Nephron (organoid): Measurements from ENCODE around the gene ZNF232.
A peak's percentile ranks its signal among the peaks of the same experiment; 100 is the strongest.

Experiments
- H3K27ac Mint-ChIP-seq, 3 experiments: 2 replicates each; pipeline ENCODE4 v1.8.0; 2020; ENCODE audit warnings: mixed read lengths in 3 of 3, mild to moderate bottlenecking in 2 of 3, moderate library complexity in 1 of 3
- H3K27me3 Mint-ChIP-seq: 2 replicates; pipeline ENCODE4 v1.8.0; 2021; ENCODE audit warnings: low read depth, mild to moderate bottlenecking, moderate library complexity, mixed read lengths
- H3K36me3 Mint-ChIP-seq: 2 replicates; pipeline ENCODE4 v1.8.0; 2020; ENCODE audit warnings: low read depth, mixed read lengths
- H3K4me1 Mint-ChIP-seq: 2 replicates; pipeline ENCODE4 v1.8.0; 2020; ENCODE audit warnings: mixed read lengths
- H3K4me3 Mint-ChIP-seq, 3 experiments: 2 replicates each; pipeline ENCODE4 v1.8.0; 2020; ENCODE audit warnings: mild to moderate bottlenecking in 3 of 3, mixed read lengths in 3 of 3, moderate library complexity in 2 of 3
- H3K9me3 Mint-ChIP-seq: 2 replicates; pipeline ENCODE4 v1.8.0; 2020; ENCODE audit warnings: mixed read lengths
- CTCF ChIP-seq, 3 experiments: fragments of 200-600 bp; sonication (generic); IDR thresholded peaks; one replicate each; pipeline ENCODE4 v1.5.0; 2021; ENCODE audit warnings: antibody characterized with exemption in 3 of 3; ENCODE audit not compliant: unreplicated experiment in 3 of 3

ZNF232 gene

DNA sequence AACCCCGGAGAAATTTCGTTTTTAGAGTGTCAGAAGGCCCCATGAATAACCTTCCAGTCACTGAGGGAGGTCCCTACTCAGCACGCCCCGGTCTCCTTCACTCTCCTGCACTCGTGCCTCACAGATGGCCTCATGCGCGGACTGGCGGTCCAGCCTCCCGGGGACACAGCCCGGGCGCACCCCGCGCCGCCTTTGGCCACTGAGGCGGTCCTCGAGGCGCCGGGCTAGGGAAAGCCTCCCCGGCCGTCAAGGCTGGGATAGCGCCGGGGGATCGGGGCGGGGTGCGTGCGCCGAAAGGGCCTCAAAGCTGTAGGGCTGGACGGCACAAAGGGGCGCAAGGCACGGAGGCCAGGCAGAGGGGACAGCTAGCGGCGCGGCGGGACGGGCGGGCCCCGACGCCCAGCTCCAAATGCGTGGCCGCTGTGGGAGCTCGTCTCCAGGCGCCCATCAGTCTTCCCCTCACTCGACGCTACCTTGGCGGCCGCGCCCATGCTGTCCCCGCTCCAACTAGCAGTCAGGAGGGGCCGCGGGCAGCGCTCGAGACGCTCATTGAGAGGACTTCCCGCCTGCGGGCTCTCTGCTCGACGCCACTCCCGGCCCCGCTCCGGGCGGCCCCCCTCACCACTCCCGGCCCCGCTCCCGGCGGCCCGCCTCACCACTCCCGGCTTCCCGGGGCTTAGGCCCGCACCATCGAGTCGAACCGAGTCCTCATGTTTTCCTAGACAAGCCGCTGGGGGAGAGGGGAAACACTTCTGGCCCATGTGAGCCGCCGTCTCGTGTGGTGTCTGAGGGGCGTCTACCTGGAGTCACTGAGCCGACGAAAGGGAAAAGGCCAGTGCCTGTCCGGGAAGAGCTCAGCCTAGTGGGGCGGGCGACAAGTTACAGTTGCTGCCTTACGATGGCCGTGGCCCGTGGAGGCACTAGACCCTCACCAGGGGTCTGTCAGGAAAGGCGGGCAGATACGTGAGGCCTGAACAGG, 4.3 kb upstream of the ZNF232 start, which contains the start of gene USP6:
Gene USP6, plus strand, starts transcription at position 360 of the 979 bp plus-strand sequence. CDS start 14,336 bp downstream, outside the sequence.
- no peaks in the 10 kb centered on the region for H3K9me3 Mint-ChIP-seq
- H3K4me1 Mint-ChIP-seq, result peaks cover 18% of the 10 kb centered on the region
- H3K4me3 Mint-ChIP-seq, result no peak within 1 kb of the TSS
- H3K36me3 Mint-ChIP-seq, result peaks cover 2% of the 10 kb centered on the region
- no peak for TF ChIP-seq CTCF (IDR thresholded peaks at IDR 0.05; ENCODE audit: unreplicated experiment in 3 of 3)
- H3K27ac Mint-ChIP-seq, result no peak within 1 kb of the TSS
- H3K27me3 Mint-ChIP-seq, result peaks cover 10% of the 10 kb centered on the region

- TF ChIP-seq CTCF (IDR thresholded peaks at IDR 0.05; ENCODE audit: unreplicated experiment in 3 of 3), result no peak
- no peaks in the 10 kb centered on the region for H3K27me3 Mint-ChIP-seq
- peak overlapping the region; percentile 46 to 91 (median 79) for H3K27ac Mint-ChIP-seq
- peaks cover 52% of the 10 kb centered on the region for H3K36me3 Mint-ChIP-seq
- H3K4me1 Mint-ChIP-seq, result peaks cover 16% of the 10 kb centered on the region
- H3K9me3 Mint-ChIP-seq, result peaks cover 2% of the 10 kb centered on the region
- peak overlapping the region; percentile 86 to 94 (median 91) for H3K4me3 Mint-ChIP-seq
These were observed 862 bp downstream of the ZNF232 start for GRCh38 chr17:5110816-5111215.

DNA sequence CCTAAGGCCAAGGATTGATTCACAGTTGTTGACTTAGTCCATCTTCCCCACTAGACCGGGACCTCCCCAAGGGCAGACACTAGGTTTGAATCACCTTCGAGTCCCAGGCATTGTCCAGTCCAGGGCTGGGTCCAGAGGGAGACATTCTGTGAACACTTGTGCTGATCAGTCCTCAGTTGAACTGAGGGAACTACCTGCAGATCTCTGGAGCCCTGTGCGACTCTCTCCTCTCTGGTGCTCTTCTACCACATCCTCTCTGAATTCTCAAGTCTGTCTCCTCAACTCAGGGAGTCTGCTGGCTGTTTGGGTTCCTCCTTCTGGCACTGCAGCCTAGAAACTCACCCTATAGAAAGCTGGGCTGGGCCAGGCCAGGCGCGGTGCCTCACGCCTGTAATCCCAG, 10.8 kb downstream of the ZNF232 start:
- no peak for TF ChIP-seq CTCF (IDR thresholded peaks at IDR 0.05; ENCODE audit: unreplicated experiment in 3 of 3)

DNA sequence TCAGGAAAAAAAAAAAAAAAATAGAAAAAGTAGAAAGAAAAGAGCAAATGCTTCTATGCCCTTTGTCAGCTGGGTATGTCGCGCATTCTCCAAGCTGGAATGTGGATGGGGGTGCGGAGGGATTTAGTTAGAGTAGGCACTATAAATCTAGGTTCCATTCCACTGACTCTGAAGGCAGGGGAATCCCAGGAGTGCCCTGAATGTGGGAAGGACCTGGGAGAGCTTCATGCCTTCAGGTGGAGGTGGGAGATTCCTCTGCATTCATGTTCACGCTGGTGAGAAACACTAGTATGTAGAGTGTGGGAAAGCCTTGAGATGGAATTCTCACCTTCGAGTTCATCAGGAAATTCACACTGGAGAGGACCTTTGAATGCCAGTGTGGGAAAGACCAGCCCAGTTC, 12.4 kb downstream of the ZNF232 start:
- Mint-ChIP-seq H3K27me3 (peaks cover 6% of the 10 kb centered on the region), H3K27ac (no peak overlapping the region), H3K36me3 (peaks cover 23% of the 10 kb centered on the region), H3K4me1 (no peaks in the 10 kb centered on the region), H3K9me3 (peaks cover 19% of the 10 kb centered on the region), H3K4me3 (peak overlapping the region in 1 of 3 experiments; percentile 54)
- TF ChIP-seq CTCF (IDR thresholded peaks at IDR 0.05; ENCODE audit: unreplicated experiment in 3 of 3), result no peak

More for the DNA sequence above, 10.8 kb downstream of the ZNF232 start:
- Mint-ChIP-seq H3K4me3 (peak overlapping the region in 2 of 3 experiments; percentile 28 to 58), H3K9me3 (peaks cover 17% of the 10 kb centered on the region), H3K36me3 (peaks cover 32% of the 10 kb centered on the region), H3K4me1 (no peaks in the 10 kb centered on the region), H3K27me3 (peaks cover 6% of the 10 kb centered on the region), H3K27ac (no peak overlapping the region)

DNA sequence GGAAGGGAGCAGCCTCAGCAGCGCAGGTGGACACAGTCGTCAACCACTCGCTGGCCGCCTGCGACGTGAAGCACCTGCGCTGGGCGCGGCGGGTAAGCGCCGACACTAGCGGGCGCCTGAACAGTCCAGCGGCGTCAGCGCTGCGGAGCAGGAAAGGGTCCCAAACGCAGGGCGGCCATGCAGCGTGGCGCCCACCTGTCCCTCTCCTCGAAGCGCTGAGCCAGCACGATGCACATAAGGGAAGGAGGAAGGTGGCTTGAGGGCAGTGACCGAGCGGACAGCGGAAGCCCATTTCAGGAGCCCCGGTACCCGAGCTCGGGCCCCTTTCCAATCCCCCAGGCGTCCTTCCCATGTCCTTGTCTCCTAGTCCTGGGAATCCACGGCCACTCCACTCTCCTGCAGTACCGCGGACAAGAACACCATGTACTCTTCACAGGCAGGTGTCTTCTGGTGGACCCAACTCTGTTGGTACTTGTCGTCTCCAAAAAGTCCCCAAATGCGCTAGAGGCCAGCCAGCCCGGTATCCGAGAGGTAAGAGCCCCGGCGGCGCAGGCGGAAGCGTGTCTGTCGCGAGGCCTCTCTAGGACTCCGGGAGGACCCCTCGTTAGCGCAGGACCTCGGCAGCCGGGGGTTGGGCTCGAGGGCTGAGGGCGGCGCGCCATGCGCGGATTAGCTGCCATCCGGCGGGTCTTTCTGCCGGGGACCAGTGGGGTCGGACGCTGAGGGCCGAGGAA, 14.4 kb downstream of the ZNF232 start:
- H3K4me3 Mint-ChIP-seq, result peak overlapping the region; percentile 98 to 99 (median 98)
- TF ChIP-seq CTCF (IDR thresholded peaks at IDR 0.05; ENCODE audit: unreplicated experiment in 3 of 3), result no peak
- H3K4me1 Mint-ChIP-seq, result no peaks in the 10 kb centered on the region
- peaks cover 35% of the 10 kb centered on the region for H3K9me3 Mint-ChIP-seq
- peaks cover 6% of the 10 kb centered on the region for H3K27me3 Mint-ChIP-seq
- peak overlapping the region; percentile 66 to 90 (median 87) for H3K27ac Mint-ChIP-seq
- peaks cover 27% of the 10 kb centered on the region for H3K36me3 Mint-ChIP-seq
